Kidney (tissue), 14 donors: ENCODE results near the gene HOXA2. TPM values are rescaled to one million over a fixed set of nuclear protein-coding genes. Genes with fewer than 3 reads are reported as not detected.

Experiments used
- DNase-seq, 5 donors: peaks; one replicate each; pipeline ENCODE4 v3.0.0-alpha.2; 2013 to 2020
- FAIRE-seq: peaks from 2 replicates; lab custom pipeline; 2012; peaks lifted over from hg19 to GRCh38; lab: Jason Lieb, UNC
- H3K27ac ChIP-seq, 2 donors: one replicate each; pipeline ENCODE4 v1.7.0; 2013; ENCODE audit warnings: low read depth in 2 of 2, low read length in 2 of 2, inconsistent platforms in 1 of 2
- H3K27me3 ChIP-seq: one replicate; pipeline ENCODE4 v1.7.1; 2013; ENCODE audit warnings: low read length, inconsistent platforms; ENCODE audit not compliant: control insufficient read depth, insufficient read depth
- H3K36me3 ChIP-seq, 3 donors: one replicate each; pipeline versions ENCODE4 v1.7.0 to v1.7.1; 2013; ENCODE audit warnings: low read length in 3 of 3, control low read depth in 1 of 3, inconsistent platforms in 1 of 3; ENCODE audit not compliant: insufficient read depth in 3 of 3, control insufficient read depth in 2 of 3
- H3K4me1 ChIP-seq, 3 donors: one replicate each; pipeline versions ENCODE4 v1.7.0 to v1.7.1; 2013; ENCODE audit warnings: low read length in 3 of 3, inconsistent platforms in 1 of 3, low read depth in 1 of 3; ENCODE audit not compliant: control insufficient read depth in 2 of 3, insufficient read depth in 2 of 3
- H3K4me3 ChIP-seq, 3 donors: one replicate each; pipeline versions ENCODE4 v1.7.0 to v1.8.1; 2013; ENCODE audit warnings: low read length in 3 of 3, control low read depth in 1 of 3, inconsistent platforms in 1 of 3
- H3K9ac ChIP-seq, 3 donors: one replicate each; pipeline versions ENCODE4 v1.7.0 to v1.7.1; 2013; ENCODE audit warnings: low read length in 3 of 3, control low read depth in 1 of 3, inconsistent platforms in 1 of 3
- H3K9me3 ChIP-seq, 3 donors: one replicate each; pipeline versions ENCODE4 v1.7.0 to v1.7.1; 2013; ENCODE audit warnings: low read length in 3 of 3, control low read depth in 1 of 3, inconsistent platforms in 1 of 3; ENCODE audit not compliant: control insufficient read depth in 2 of 3, insufficient read depth in 1 of 3
- CTCF ChIP-seq: IDR thresholded peaks from 3 replicates; pipeline ENCODE4 v1.5.1; 2012; ENCODE audit warnings: mild to moderate bottlenecking, moderate library complexity, borderline replicate concordance; ENCODE audit not compliant: insufficient read depth; ENCODE audit errors: extremely low read depth
- intact Hi-C: fragments of 100-400 bp; cut with DNase I; formaldehyde crosslinking; loops from one replicate; pipeline ENCODE4 v1.11.1; 2022
- polyA plus RNA-seq: library from polyadenylated mRNA; stranded (reverse); fragments of 350-450 nt; fragmentation: Illumina TruSeq; extraction: RNeasy Lipid Tissue Mini Kit (QIAGEN cat#74804); gene quantifications from one replicate; pipeline ENCODE4 v1.2.3, GENCODE V29; 2014; ENCODE audit warnings: low read depth, low replicate concordance; ENCODE audit not compliant: insufficient read depth
- total RNA-seq: library from RNA; stranded (reverse); fragmentation: NEBNext Ultra II Directional; extraction: Animal tissue kit (Norgen Biotek cat#: 25700); gene quantifications from one replicate; pipeline ENCODE4 v1.2.1, GENCODE V29; 2021
- donor health status: control.
- donor health status: control.
- donor health status: control.
- donor health status: control.
- donor health status: control.
- donor health status: DM: yes; HTN: yes; CAD: no.
- donor health status: Normal renal cell carcinoma (clear cell type).

The HOXA2 gene
- total and polyA plus RNA-seq, 2 donors from 2014 or later: 1.3 to 2.9 TPM

- no peaks in the 10 kb centered on the region for H3K9me3 ChIP-seq
- H3K9ac ChIP-seq: no peak overlapping the region
- H3K4me3 ChIP-seq: no peak overlapping the region
- H3K4me1 ChIP-seq: peaks cover 2 to 9% (median 3%) of the 10 kb centered on the region in 3 donors
- H3K27ac ChIP-seq: no peak overlapping the region
- intact Hi-C loops: no loop called here
- peaks cover 3% of the 10 kb centered on the region for H3K27me3 ChIP-seq
- TF ChIP-seq CTCF: no peak
- no peaks in the 10 kb centered on the region for H3K36me3 ChIP-seq
- FAIRE-seq (no peak), DNase-seq (peak in 3 of 5 donors; percentile 46 to 72 (median 61))
These were observed 8.0 kb downstream of the HOXA2 start for GRCh38 chr7:27094304-27095049.

- TF ChIP-seq CTCF: no peak
- no peaks in the 10 kb centered on the region for H3K9me3 ChIP-seq
- H3K27me3 ChIP-seq: peaks cover 9% of the 10 kb centered on the region
- H3K36me3 ChIP-seq: no peaks in the 10 kb centered on the region
- DNase-seq (no peak), FAIRE-seq (no peak)
- H3K9ac ChIP-seq: no peak overlapping the region
- H3K4me3 ChIP-seq: no peak overlapping the region
- H3K4me1 ChIP-seq: peaks cover 2 to 9% (median 3%) of the 10 kb centered on the region in 3 donors
- intact Hi-C loops: no loop called here
- H3K27ac ChIP-seq: no peak overlapping the region
These were observed 9.1 kb downstream of the HOXA2 start for GRCh38 chr7:27093184-27093895.

- Histone ChIP-seq H3K9me3 (no peaks in the 10 kb centered on the region), H3K27me3 (peaks cover 10% of the 10 kb centered on the region), H3K36me3 (no peaks in the 10 kb centered on the region), H3K27ac (no peak overlapping the region), H3K4me3 (no peak overlapping the region), H3K4me1 (peaks cover 2 to 7% (median 3%) of the 10 kb centered on the region in 3 donors), H3K9ac (no peak overlapping the region)
- FAIRE-seq (no peak), DNase-seq (peak in 2 of 5 donors; percentile 51 to 58)
- TF ChIP-seq CTCF: no peak
- intact Hi-C loops: no loop called here
These were observed 9.7 kb downstream of the HOXA2 start for GRCh38 chr7:27092819-27093110.
